Measurements from ENCODE around the gene SPOCK1. TPM values are rescaled to one million over a fixed set of nuclear protein-coding genes. Genes with fewer than 3 reads are reported as not detected.

SPOCK1 gene
- total and polyA plus RNA-seq, 2 of the 13 experiments (the other 11 are each of a cell fraction or from before 2014, with no cell fraction given), result 0.18 to 0.29 TPM

- TF ChIP-seq ZNF12 (CRISPR knock-in tag; IDR thresholded peaks at IDR 0.05), result no peak
- no peak for TF ChIP-seq ZNF83 (CRISPR knock-in tag; IDR thresholded peaks at IDR 0.05; ENCODE audit: borderline replicate concordance)
- no peak for TF ChIP-seq ZNF562 (CRISPR knock-in tag; IDR thresholded peaks at IDR 0.05; ENCODE audit: borderline replicate concordance)
- no peak for TF ChIP-seq DNMT3B (CRISPR knock-in tag; conservative IDR thresholded peaks at IDR 0.05)
Measured at GRCh38 chr5:137289856-137290255, 209.3 kb downstream of the SPOCK1 start (continued).

GRCh38 chr5:137287569-137287968, 211.6 kb downstream of the SPOCK1 start:
- in situ Hi-C loops (cut with HindIII; ENCODE audit: extremely low pct_ligation_motif_present, low pct_unique_long_range_greater_than_20kb) (no loop called here), intact Hi-C loops (cut with micrococcal nuclease; ENCODE audit: unreplicated experiment) (no loop called here)
- no peak overlapping the region for H3K27ac ChIP-seq (ENCODE audit: extremely low read length, insufficient read depth, low read length)
- no peaks in the 10 kb centered on the region for H3K9me3 ChIP-seq (ENCODE audit: low read length)
- 13% methylated on average over 2 of the region's 2 CpGs for WGBS (ENCODE audit: low lambda C conversion rate)
- no peak overlapping the region for H2AFZ ChIP-seq (ENCODE audit: low read length)
- H4K20me1 ChIP-seq (ENCODE audit: insufficient read depth, low read length), result no peaks in the 10 kb centered on the region
- H3K4me1 ChIP-seq (ENCODE audit: insufficient read depth, low read length), result no peaks in the 10 kb centered on the region
- no peaks in the 10 kb centered on the region for H3K79me2 ChIP-seq (ENCODE audit: insufficient read depth, low read length)
- FAIRE-seq (no peak), DNase-seq (ENCODE audit: low spot score) (no peak), ATAC-seq (no peak)
- H3K4me3 ChIP-seq (replicated peaks in 1 of 3; ENCODE audit: insufficient read depth in 1 of 3, low read depth in 2 of 3, low read length in 3 of 3), result no peak overlapping the region
- no peaks in the 10 kb centered on the region for H3K27me3 ChIP-seq (ENCODE audit: control insufficient read depth in 1 of 2, insufficient read depth in 2 of 2, low read length in 2 of 2)
- no peak overlapping the region for H3K9ac ChIP-seq (ENCODE audit: insufficient read depth, low read depth, low read length)
- H3K36me3 ChIP-seq (replicated peaks in 1 of 2; ENCODE audit: control insufficient read depth in 1 of 2, insufficient read depth in 2 of 2, low read length in 2 of 2), result no peaks in the 10 kb centered on the region
- ChIA-PET CTCF (ENCODE audit: low intra/inter-chr PET ratio, low total read pairs) (no interaction called here), POLR2A (no interaction called here)
- BruUV-seq (replicated peaks), result no TSS peak
- TF ChIP-seq ZNF30 (CRISPR knock-in tag; IDR thresholded peaks at IDR 0.05), result no peak
- no peak for TF ChIP-seq ZFP37 (CRISPR knock-in tag; IDR thresholded peaks at IDR 0.05; ENCODE audit: borderline replicate concordance)
- no peak for TF ChIP-seq IRF2 (CRISPR knock-in tag; IDR thresholded peaks at IDR 0.05)
- no peak for TF ChIP-seq BCLAF1 (IDR thresholded peaks at IDR 0.05)
- no peak for TF ChIP-seq ZKSCAN8 (CRISPR knock-in tag; IDR thresholded peaks at IDR 0.05; ENCODE audit: borderline replicate concordance)
- no peak for TF ChIP-seq KDM5A (IDR thresholded peaks at IDR 0.05; ENCODE audit: borderline replicate concordance, low read length)
- TF ChIP-seq SMARCC2 (IDR thresholded peaks at IDR 0.05), result no peak
- TF ChIP-seq MEIS2 (CRISPR knock-in tag; IDR thresholded peaks at IDR 0.05), result no peak
- no peak for TF ChIP-seq ZFP90 (CRISPR knock-in tag; IDR thresholded peaks at IDR 0.05; ENCODE audit: borderline replicate concordance)
- no peak for TF ChIP-seq ZNF142 (CRISPR knock-in tag; IDR thresholded peaks at IDR 0.05)
- no peak for TF ChIP-seq NCOR1 (IDR thresholded peaks at IDR 0.05; ENCODE audit: borderline replicate concordance, low read length)
- no peak overlapping the region for H3K4me2 ChIP-seq (ENCODE audit: low read depth, low read length)
